Kasumi-1 (cell line): ENCODE results near the gene NOD2.

Experiments
- DNase-seq, 2 experiments: peaks; one replicate each; lab custom pipeline; 2025; lab: John Stamatoyannopoulos, UW

Gene NOD2

GRCh38 chr16:50670476-50670875 lies 22.9 kb upstream of the NOD2 start:
- no peak for DNase-seq

GRCh38 chr16:50671644-50672260 lies 21.7 kb upstream of the NOD2 start:
- peak; percentile 67 to 70 for DNase-seq

- no peak for DNase-seq
Observed at GRCh38 chr16:50673496-50674275, 19.7 kb upstream of the NOD2 start.

- DNase-seq: no peak
Observed at GRCh38 chr16:50674831-50675230, 18.6 kb upstream of the NOD2 start.

- no peak for DNase-seq
Observed at GRCh38 chr16:50675686-50676610, 17.5 kb upstream of the NOD2 start.

GRCh38 chr16:50676684-50677225 lies 16.7 kb upstream of the NOD2 start:
- no peak for DNase-seq

GRCh38 chr16:50677351-50677750 lies 16.1 kb upstream of the NOD2 start:
- DNase-seq: no peak

- no peak for DNase-seq
Observed at GRCh38 chr16:50678531-50678930, 14.9 kb upstream of the NOD2 start.

GRCh38 chr16:50679266-50679665 lies 14.1 kb upstream of the NOD2 start:
- DNase-seq: no peak

- no peak for DNase-seq
Observed at GRCh38 chr16:50679676-50680555, 13.5 kb upstream of the NOD2 start.

- DNase-seq: no peak
Observed at GRCh38 chr16:50680556-50680893, 12.9 kb upstream of the NOD2 start.

GRCh38 chr16:50681021-50681885 lies 12.2 kb upstream of the NOD2 start, which contains the start of gene SNX20:
Gene SNX20 (minus strand): TSS chr16:50681312. CDS start chr16:50677526, 3,786 bp downstream.
- peak; percentile 70 to 77 for DNase-seq

- peak; percentile 68 to 69 for DNase-seq
Observed at GRCh38 chr16:50683689-50684374, 9.6 kb upstream of the NOD2 start.

GRCh38 chr16:50684823-50685461 lies 8.5 kb upstream of the NOD2 start:
- no peak for DNase-seq

- DNase-seq: no peak
Observed at GRCh38 chr16:50685462-50686063, 7.8 kb upstream of the NOD2 start.

- DNase-seq: no peak
Observed at GRCh38 chr16:50688083-50688482, 5.3 kb upstream of the NOD2 start.

GRCh38 chr16:50688867-50689266 lies 4.5 kb upstream of the NOD2 start:
- DNase-seq: no peak

GRCh38 chr16:50690177-50690576 lies 3.2 kb upstream of the NOD2 start:
- no peak for DNase-seq

- DNase-seq: no peak
Observed at GRCh38 chr16:50692644-50692998, 785 bp upstream of the NOD2 start.
